ENCODE results near the gene ATG10. TPM values are rescaled to one million over a fixed set of nuclear protein-coding genes. Genes with fewer than 3 reads are reported as not detected.
"Not testable (repeated sequence)": the region's sequence is repeated elsewhere in the genome, so short reads cannot be mapped to it uniquely, and the experiment has no call there.

Gene ATG10
- polyA plus RNA-seq, 6 donors from 2014 or later = 3.9 to 14.5 (median 6.5) TPM

DNA sequence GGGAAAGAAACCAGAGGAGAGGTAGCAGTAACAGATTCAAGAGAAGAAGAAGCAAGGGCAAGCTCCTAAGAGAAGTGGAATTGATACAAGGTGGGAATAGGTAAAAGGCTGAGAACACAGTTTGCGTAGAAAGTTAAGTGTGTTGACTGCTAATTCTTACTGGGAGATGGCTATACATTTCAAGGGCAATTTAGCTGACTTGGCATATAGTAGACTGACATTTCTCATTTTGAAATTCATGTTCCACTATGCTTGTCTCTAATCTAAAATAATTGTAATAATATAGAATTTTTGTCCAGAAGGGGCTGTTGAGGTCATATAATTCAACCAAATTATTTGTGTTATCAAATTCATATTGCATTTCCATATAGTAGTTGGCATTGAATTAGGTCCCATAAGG, 144.0 kb downstream of the ATG10 start:
- no peak for ATAC-seq (ENCODE audit: low read depth in 2 of 2)
- no peak overlapping the region for H3K4me3 Mint-ChIP-seq
- no peak overlapping the region for H3K27ac Mint-ChIP-seq
- H3K27me3 Mint-ChIP-seq = no peaks in the 10 kb centered on the region
- peaks cover 0 to 3% (median 0%) of the 10 kb centered on the region in 3 donors for H3K4me1 Mint-ChIP-seq
- H3K9me3 Mint-ChIP-seq = no peaks in the 10 kb centered on the region
- peaks cover 0 to 5% of the 10 kb centered on the region in 2 donors for H3K36me3 Mint-ChIP-seq
- DNase-seq = no peak

- H3K4me1 Mint-ChIP-seq = peaks cover 0 to 3% (median 0%) of the 10 kb centered on the region in 3 donors
- DNase-seq = no peak
- H3K4me3 Mint-ChIP-seq = no peak overlapping the region
Observed at GRCh38 chr5:82119889-82120288, 148.1 kb downstream of the ATG10 start.

GRCh38 chr5:82129723-82130285, 158.0 kb downstream of the ATG10 start:
- H3K27me3 Mint-ChIP-seq = no peaks in the 10 kb centered on the region

More at GRCh38 chr5:82119889-82120288, 148.1 kb downstream of the ATG10 start:
- H3K9me3 Mint-ChIP-seq = peaks cover 3 to 27% (median 22%) of the 10 kb centered on the region in 7 donors
- H3K36me3 Mint-ChIP-seq = peaks cover 13% of the 10 kb centered on the region in 2 donors
- no peaks in the 10 kb centered on the region for H3K27me3 Mint-ChIP-seq
- H3K27ac Mint-ChIP-seq = no peak overlapping the region
- no peak for ATAC-seq (ENCODE audit: low read depth in 2 of 2)

GRCh38 chr5:82130602-82131001, 158.8 kb downstream of the ATG10 start:
- no peaks in the 10 kb centered on the region for H3K4me1 Mint-ChIP-seq
- H3K36me3 Mint-ChIP-seq = peaks cover 11 to 45% of the 10 kb centered on the region in 2 donors
- no peak for DNase-seq
- H3K27ac Mint-ChIP-seq = peak overlapping the region in 1 of 6 donors; percentile 49
- H3K4me3 Mint-ChIP-seq = no peak overlapping the region
- H3K9me3 Mint-ChIP-seq = peaks cover 15 to 47% (median 38%) of the 10 kb centered on the region in 7 donors
- no peak for ATAC-seq (ENCODE audit: low read depth in 2 of 2)
- no peaks in the 10 kb centered on the region for H3K27me3 Mint-ChIP-seq

More at GRCh38 chr5:82129723-82130285, 158.0 kb downstream of the ATG10 start:
- peaks cover 9 to 44% (median 38%) of the 10 kb centered on the region in 7 donors for H3K9me3 Mint-ChIP-seq
- H3K4me1 Mint-ChIP-seq = no peaks in the 10 kb centered on the region
- no peak overlapping the region for H3K27ac Mint-ChIP-seq
- DNase-seq = no peak
- H3K4me3 Mint-ChIP-seq = no peak overlapping the region
- no peak for ATAC-seq (ENCODE audit: low read depth in 2 of 2)
- H3K36me3 Mint-ChIP-seq = peaks cover 11 to 37% of the 10 kb centered on the region in 2 donors

- Mint-ChIP-seq H3K27ac (peak overlapping the region in 1 of 6 donors; percentile 3), H3K4me1 (peaks cover 0 to 3% (median 0%) of the 10 kb centered on the region in 3 donors), H3K36me3 (peaks cover 6 to 40% of the 10 kb centered on the region in 2 donors), H3K9me3 (peaks cover 11 to 38% (median 34%) of the 10 kb centered on the region in 7 donors), H3K27me3 (no peaks in the 10 kb centered on the region), H3K4me3 (no peak overlapping the region)
- DNase-seq (no peak), ATAC-seq (ENCODE audit: low read depth in 2 of 2) (no peak)
Observed at GRCh38 chr5:82137205-82137604, 165.4 kb downstream of the ATG10 start.

- peaks cover 16 to 32% (median 21%) of the 10 kb centered on the region in 7 donors for H3K9me3 Mint-ChIP-seq
- not testable (repeated sequence) for H3K27ac Mint-ChIP-seq; H3K27me3 Mint-ChIP-seq; ATAC-seq (ENCODE audit: low read depth in 2 of 2); DNase-seq; H3K4me3 Mint-ChIP-seq; H3K4me1 Mint-ChIP-seq
- peaks cover 0 to 28% of the 10 kb centered on the region in 2 donors for H3K36me3 Mint-ChIP-seq
Observed at GRCh38 chr5:82139837-82140236, 168.0 kb downstream of the ATG10 start.

GRCh38 chr5:82142217-82142841, 170.5 kb downstream of the ATG10 start:
- Mint-ChIP-seq H3K4me1 (peaks cover 0 to 4% (median 0%) of the 10 kb centered on the region in 3 donors), H3K9me3 (peaks cover 2 to 14% (median 3%) of the 10 kb centered on the region in 7 donors), H3K36me3 (peaks cover 0 to 3% of the 10 kb centered on the region in 2 donors), H3K27me3 (no peaks in the 10 kb centered on the region), H3K27ac (no peak overlapping the region), H3K4me3 (no peak overlapping the region)
- ATAC-seq (ENCODE audit: low read depth in 2 of 2) (no peak), DNase-seq (no peak)

DNA sequence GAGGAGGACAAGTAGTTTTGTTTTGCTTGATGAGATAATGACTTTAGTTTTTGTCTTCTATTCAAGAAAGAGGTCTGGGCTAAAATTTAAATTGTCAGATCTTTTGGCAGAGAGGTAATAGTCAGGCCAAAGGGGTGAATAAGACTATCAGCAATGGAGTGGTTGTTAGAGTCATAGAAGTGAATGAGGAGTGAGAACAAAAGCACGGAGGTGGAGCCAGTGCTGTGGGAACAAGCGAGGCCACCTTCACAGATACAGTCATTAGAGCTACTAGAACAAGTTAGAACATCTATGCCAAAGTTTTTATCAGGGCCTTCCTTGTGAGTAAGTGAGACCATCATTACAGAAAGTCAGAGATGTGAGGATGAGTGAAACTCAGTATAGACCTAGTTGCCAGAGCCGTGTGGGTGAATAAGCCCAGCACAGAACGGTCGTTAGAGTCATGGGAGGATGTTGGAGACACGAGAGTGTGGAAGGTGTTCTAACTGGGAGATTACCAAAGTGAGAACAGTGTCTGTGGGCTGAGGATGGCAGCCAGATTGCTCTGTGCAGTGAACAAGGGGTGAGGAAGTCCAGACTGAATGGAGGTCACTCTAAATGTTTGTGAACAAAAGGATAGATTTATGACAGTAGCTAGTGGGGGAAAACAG, 171.2 kb downstream of the ATG10 start:
- ATAC-seq (ENCODE audit: low read depth in 2 of 2) (no peak), DNase-seq (no peak)
- Mint-ChIP-seq H3K27me3 (no peaks in the 10 kb centered on the region), H3K4me3 (no peak overlapping the region), H3K4me1 (peaks cover 0 to 4% (median 0%) of the 10 kb centered on the region in 3 donors), H3K9me3 (peaks cover 0 to 12% (median 2%) of the 10 kb centered on the region in 7 donors), H3K27ac (peak overlapping the region in 1 of 6 donors; percentile 4), H3K36me3 (peaks cover 0 to 4% of the 10 kb centered on the region in 2 donors)

GRCh38 chr5:82147860-82148573, 176.2 kb downstream of the ATG10 start:
- H3K9me3 Mint-ChIP-seq = peaks cover 0 to 12% (median 0%) of the 10 kb centered on the region in 7 donors
- H3K27me3 Mint-ChIP-seq = no peaks in the 10 kb centered on the region
- H3K4me3 Mint-ChIP-seq = no peak overlapping the region
- H3K27ac Mint-ChIP-seq = no peak overlapping the region
- H3K36me3 Mint-ChIP-seq = peaks cover 0 to 4% of the 10 kb centered on the region in 2 donors
- ATAC-seq (ENCODE audit: low read depth in 2 of 2) (no peak), DNase-seq (no peak)
- H3K4me1 Mint-ChIP-seq = no peaks in the 10 kb centered on the region

GRCh38 chr5:82149434-82149833, 177.6 kb downstream of the ATG10 start:
- H3K4me3 Mint-ChIP-seq = no peak overlapping the region
- peaks cover 0 to 6% (median 0%) of the 10 kb centered on the region in 7 donors for H3K9me3 Mint-ChIP-seq
- ATAC-seq (ENCODE audit: low read depth in 2 of 2) (no peak), DNase-seq (no peak)
- no peaks in the 10 kb centered on the region for H3K4me1 Mint-ChIP-seq
- H3K27ac Mint-ChIP-seq = peak overlapping the region in 1 of 6 donors; percentile 30
- H3K36me3 Mint-ChIP-seq = peaks cover 0 to 7% of the 10 kb centered on the region in 2 donors
- H3K27me3 Mint-ChIP-seq = no peaks in the 10 kb centered on the region

- peaks cover 0 to 7% of the 10 kb centered on the region in 2 donors for H3K36me3 Mint-ChIP-seq
- H3K4me1 Mint-ChIP-seq = no peaks in the 10 kb centered on the region
- no peak for DNase-seq
- no peak overlapping the region for H3K4me3 Mint-ChIP-seq
- no peaks in the 10 kb centered on the region for H3K27me3 Mint-ChIP-seq
- H3K27ac Mint-ChIP-seq = no peak overlapping the region
- ATAC-seq (ENCODE audit: low read depth in 2 of 2) = no peak
- H3K9me3 Mint-ChIP-seq = no peaks in the 10 kb centered on the region
Observed at GRCh38 chr5:82150559-82150958, 178.7 kb downstream of the ATG10 start.

DNA sequence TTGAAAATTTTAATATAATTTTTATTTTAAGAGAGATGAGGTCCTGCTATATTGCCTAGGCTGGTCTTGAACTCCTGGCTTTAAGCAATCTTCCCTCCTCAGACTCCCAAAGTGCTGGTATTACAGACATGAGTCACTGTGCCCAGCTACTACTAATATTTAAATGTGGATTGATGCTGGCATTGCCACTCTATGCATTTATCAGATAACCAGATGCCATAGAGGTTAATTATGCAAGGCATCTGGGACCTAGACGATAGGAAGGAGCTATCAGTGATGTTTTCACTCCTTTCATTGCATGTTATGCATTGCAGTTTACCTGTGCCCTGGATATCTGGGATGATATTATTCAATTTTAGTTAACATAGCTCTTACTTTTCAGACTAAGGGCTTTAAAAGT, 179.4 kb downstream of the ATG10 start:
- Mint-ChIP-seq H3K4me1 (no peaks in the 10 kb centered on the region), H3K36me3 (peaks cover 0 to 7% of the 10 kb centered on the region in 2 donors)

GRCh38 chr5:82151662-82152061, 179.8 kb downstream of the ATG10 start:
- Mint-ChIP-seq H3K27ac (no peak overlapping the region), H3K27me3 (no peaks in the 10 kb centered on the region), H3K36me3 (peaks cover 0 to 7% of the 10 kb centered on the region in 2 donors), H3K9me3 (no peaks in the 10 kb centered on the region), H3K4me1 (no peaks in the 10 kb centered on the region), H3K4me3 (no peak overlapping the region)
- no peak for DNase-seq
- no peak for ATAC-seq (ENCODE audit: low read depth in 2 of 2)

More for the DNA sequence above, 179.4 kb downstream of the ATG10 start:
- H3K27me3 Mint-ChIP-seq = no peaks in the 10 kb centered on the region
- H3K27ac Mint-ChIP-seq = no peak overlapping the region
- ATAC-seq (ENCODE audit: low read depth in 2 of 2) (no peak), DNase-seq (no peak)
- no peaks in the 10 kb centered on the region for H3K9me3 Mint-ChIP-seq
- no peak overlapping the region for H3K4me3 Mint-ChIP-seq

All from naive B cell (primary cell).